ENCODE data around the gene MYOZ3. TPM values are rescaled to one million over a fixed set of nuclear protein-coding genes. Genes with fewer than 3 reads are reported as not detected.

MYOZ3 gene
- total RNA-seq, result 0.12 and 0.34 TPM in 2 replicates

GRCh38 chr5:150661086-150661485 lies at the start of gene MYOZ3:
Gene MYOZ3 (plus strand): TSS chr5:150661251. CDS start chr5:150662942, 1,691 bp downstream.

GRCh38 chr5:150640311-150641005 lies 20.6 kb upstream of the MYOZ3 start, which contains the start of gene SYNPO:
Gene SYNPO (plus strand): TSS chr5:150640660. CDS start chr5:150648276, 7,616 bp downstream.

GRCh38 chr5:150700594-150701377 lies 39.7 kb downstream of the MYOZ3 start, which contains the start of gene RBM22:
Gene RBM22 (minus strand): TSS chr5:150701062. CDS start chr5:150700985, 77 bp downstream.

Other genes with a start within 250 kb of the MYOZ3 start
- gene CD74, start 248.3 kb upstream of the MYOZ3 start, total RNA-seq, result 0.47 and 3.2 TPM in 2 replicates
- gene RPS14, start 211.5 kb upstream of the MYOZ3 start, total RNA-seq, result 3,625 and 4,446 TPM in 2 replicates
- 86.9 and 110 TPM in 2 replicates for gene NDST1, start 153.1 kb upstream of the MYOZ3 start, total RNA-seq
- gene SYNPO, start 20.6 kb upstream of the MYOZ3 start, total RNA-seq, result 2.6 and 13.5 TPM in 2 replicates
- gene RBM22, start 39.8 kb downstream of the MYOZ3 start, total RNA-seq, result 28.6 and 29.6 TPM in 2 replicates
- 35.8 and 36.0 TPM in 2 replicates for gene DCTN4, start 97.8 kb downstream of the MYOZ3 start, total RNA-seq
- gene SMIM3, start 117.5 kb downstream of the MYOZ3 start, total RNA-seq, result 27.2 and 43.3 TPM in 2 replicates
- not detected in 2 replicates for gene IRGM, start 185.3 kb downstream of the MYOZ3 start, total RNA-seq
- gene ZNF300, start 243.7 kb downstream of the MYOZ3 start, total RNA-seq, result 2.6 and 4.6 TPM in 2 replicates